GM13976 (cell line): ENCODE measurements around the gene RGS7.
"Not testable (repeated sequence)": the region's sequence is repeated elsewhere in the genome, so short reads cannot be mapped to it uniquely, and the experiment has no call there.

Experiments used
- DNase-seq: peaks from one replicate; pipeline ENCODE4 v3.0.0; 2012; ENCODE audit warnings: low spot score
- CTCF ChIP-seq: IDR thresholded peaks from 2 replicates; pipeline ENCODE4 v1.5.1; 2012; ENCODE audit warnings: borderline replicate concordance, mild to moderate bottlenecking; ENCODE audit not compliant: insufficient read depth; ENCODE audit errors: extremely low read depth, missing control alignments, control extremely low read depth
- in situ Hi-C: fragments of 300-500 bp; cut with MboI; formaldehyde crosslinking; loops from one replicate; pipeline ENCODE4 v1.12.0; 2022; ENCODE audit warnings: low sequenced_read_pairs, mixed read lengths, inconsistent platforms; ENCODE audit not compliant: unreplicated experiment

RGS7 gene

GRCh38 chr1:241090798-241091197, 266.2 kb downstream of the RGS7 start:
- no peak for DNase-seq
- in situ Hi-C loops: no loop called here
- no peak for TF ChIP-seq CTCF

- DNase-seq, in situ Hi-C loops: not testable (repeated sequence)
These were observed 267.9 kb downstream of the RGS7 start for GRCh38 chr1:241089066-241089465.

- in situ Hi-C loops, DNase-seq: not testable (repeated sequence)
These were observed 268.9 kb downstream of the RGS7 start for GRCh38 chr1:241088075-241088474.

GRCh38 chr1:241086686-241087085, 270.3 kb downstream of the RGS7 start:
- DNase-seq: no peak
- in situ Hi-C loops: no loop called here
- TF ChIP-seq CTCF: no peak

- TF ChIP-seq CTCF: no peak
- in situ Hi-C loops: no loop called here
- no peak for DNase-seq
These were observed 273.7 kb downstream of the RGS7 start for GRCh38 chr1:241083285-241083684.

- DNase-seq: no peak
- in situ Hi-C loops: no loop called here
- no peak for TF ChIP-seq CTCF
These were observed 275.5 kb downstream of the RGS7 start for GRCh38 chr1:241081473-241081872.

- DNase-seq: no peak
- in situ Hi-C loops: no loop called here
- no peak for TF ChIP-seq CTCF
These were observed 277.5 kb downstream of the RGS7 start for GRCh38 chr1:241079459-241079858.

GRCh38 chr1:241079047-241079446, 278.0 kb downstream of the RGS7 start:
- no peak for DNase-seq
- in situ Hi-C loops: no loop called here
- TF ChIP-seq CTCF: no peak
